Inflammatory macrophage treated with lipopolysaccharide for 1 hour (primary cell): Measurements from ENCODE around the gene TMPRSS13.
"Not testable (repeated sequence)": the region's sequence is repeated elsewhere in the genome, so short reads cannot be mapped to it uniquely, and the experiment has no call there.

Experiments used
- DNase-seq, 2 donors: peaks; one replicate each; pipeline ENCODE4 v3.0.0-alpha.2; 2020 to 2022

Gene TMPRSS13

DNA sequence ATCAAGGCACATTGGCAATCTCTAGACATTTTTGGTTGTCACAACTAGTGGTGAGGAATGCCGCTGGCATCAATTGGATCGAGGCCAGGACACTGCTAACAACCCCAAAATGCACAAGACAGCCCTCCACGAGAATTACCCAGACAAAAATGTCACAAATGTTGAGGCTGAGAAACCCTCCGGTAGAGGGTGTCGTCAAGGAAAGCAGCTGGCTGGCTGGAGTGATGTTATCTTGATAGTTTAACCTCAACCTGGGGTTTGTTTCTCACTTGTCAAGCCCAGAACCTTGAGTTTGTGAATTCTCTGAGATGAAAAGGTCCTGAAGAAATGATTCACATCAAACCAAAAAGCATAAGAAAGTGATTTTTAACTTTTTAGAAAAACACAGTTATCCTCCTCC lies 21.1 kb upstream of the TMPRSS13 start:
- DNase-seq = peak in 1 of 2 donors; percentile 41

DNA sequence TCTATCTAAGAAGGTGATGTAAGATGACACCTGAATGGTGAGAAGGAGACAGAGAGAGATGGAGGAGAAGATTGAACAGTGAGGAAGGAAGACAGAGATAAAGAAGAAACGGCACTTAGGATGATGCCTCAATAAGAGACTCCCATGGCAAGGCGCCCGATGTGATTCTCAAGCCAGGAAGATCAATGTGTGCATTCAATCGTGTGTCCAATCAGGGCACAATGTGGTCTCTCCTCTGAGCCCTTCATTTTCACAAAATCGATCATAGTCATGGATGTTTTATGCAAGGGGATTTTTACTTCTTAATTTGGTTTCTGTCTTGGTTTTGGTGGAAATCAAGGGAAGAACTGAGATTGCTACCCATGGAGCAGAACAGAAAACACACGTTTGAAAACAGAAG lies 19.9 kb upstream of the TMPRSS13 start:
- DNase-seq = no peak

DNA sequence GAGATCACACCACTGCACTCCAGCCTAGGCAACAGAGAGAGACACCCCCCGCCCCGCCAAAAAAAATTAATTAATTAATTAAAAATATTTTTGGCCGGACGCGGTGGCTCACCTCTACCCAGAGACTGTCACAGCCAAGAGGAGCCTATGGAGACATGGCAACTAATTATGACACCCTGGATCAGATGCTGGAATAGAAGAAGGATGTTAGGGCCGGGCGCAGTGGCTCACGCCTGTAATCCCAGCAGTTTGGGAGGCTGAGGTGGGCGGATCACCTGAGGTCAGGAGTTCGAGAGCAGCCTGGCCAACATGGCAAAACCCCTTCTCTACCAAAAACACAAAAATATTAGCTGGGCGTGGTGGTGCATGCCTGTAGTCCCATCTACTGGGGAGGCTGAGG lies 19.3 kb upstream of the TMPRSS13 start:
- DNase-seq = not testable (repeated sequence)

DNA sequence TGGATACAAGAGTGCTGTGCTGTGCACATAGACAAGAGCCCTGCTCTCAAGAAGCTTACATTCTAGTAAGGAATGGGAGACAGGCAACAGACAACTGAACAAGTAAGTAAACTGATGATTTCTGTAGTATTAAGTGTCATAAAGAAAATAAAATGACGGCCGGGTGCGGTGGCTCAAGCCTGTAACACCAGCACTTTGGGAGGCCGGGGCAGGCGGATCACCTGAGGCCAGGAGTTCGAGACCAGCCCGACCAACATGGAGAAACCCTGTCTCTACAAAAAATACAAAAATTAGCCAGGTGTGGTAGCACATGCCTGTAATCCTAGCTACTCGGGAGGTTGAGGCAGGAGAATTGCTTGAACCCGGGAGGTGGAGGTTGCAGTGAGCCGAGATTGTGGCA lies 18.5 kb upstream of the TMPRSS13 start:
- DNase-seq = not testable (repeated sequence)

DNA sequence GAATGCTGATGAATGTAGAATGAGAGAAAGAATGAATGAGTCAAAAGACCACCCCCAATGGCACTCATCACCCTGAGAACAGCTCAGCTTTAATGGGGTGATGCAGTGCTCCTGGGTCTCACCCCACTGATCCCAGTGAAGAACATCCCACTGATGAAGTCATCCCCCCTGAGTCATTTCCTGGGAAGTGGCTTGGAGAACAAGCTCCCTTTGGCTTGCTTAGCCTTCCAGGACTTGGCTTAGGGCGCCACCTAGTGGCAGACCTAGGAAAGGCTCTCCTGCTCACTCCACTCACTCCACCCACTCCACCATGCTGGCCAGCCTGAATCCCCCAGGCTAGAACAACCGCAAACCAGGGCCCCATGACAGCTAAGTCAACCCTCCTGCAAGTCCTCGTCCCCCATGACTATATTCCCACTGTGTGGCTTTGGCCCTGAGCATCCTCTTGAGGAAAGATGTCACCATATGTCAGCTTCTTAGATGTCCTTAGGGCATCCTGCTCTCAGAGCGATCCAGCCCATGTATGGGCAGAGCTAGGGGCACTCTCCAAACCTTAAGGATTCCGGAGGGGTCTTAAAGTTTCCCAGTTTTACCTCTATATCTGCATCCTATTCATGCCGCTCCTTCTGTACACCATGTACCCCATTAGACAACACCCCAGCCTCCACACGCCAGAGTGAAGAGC lies 17.8 kb upstream of the TMPRSS13 start:
- DNase-seq = peak; percentile 93 to 99

DNA sequence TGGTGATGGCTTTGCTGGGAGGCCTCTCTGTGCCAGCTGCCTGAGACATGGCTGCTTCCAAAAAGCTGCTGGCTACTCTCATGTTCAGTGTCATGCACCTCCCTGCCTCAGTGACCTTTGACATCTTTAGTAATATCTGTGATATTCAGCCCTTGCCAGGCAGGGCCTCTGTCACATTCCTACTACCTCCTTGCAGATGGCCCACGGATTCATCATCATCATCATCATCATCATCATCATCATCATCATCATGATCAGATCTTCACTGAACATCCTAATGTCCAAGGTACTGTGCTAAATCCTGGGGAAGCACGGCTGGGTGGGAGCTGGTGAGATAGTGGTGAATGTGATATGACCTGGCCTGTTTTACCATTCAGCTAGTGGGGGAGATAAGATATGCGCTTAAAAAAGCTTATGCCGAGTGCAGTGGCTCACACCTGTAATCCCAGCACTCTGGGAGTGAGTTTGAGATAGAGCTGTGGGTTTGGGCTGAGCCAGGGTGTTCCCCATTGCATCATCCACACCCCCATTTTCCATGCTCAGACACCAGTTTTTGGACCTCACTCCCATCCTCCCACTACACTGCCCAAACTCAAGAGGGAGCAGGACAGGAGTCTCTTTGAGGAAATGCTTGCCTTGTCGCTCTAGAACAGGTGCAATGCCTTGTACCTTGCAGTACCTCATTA lies 17.1 kb upstream of the TMPRSS13 start:
- no peak for DNase-seq

DNA sequence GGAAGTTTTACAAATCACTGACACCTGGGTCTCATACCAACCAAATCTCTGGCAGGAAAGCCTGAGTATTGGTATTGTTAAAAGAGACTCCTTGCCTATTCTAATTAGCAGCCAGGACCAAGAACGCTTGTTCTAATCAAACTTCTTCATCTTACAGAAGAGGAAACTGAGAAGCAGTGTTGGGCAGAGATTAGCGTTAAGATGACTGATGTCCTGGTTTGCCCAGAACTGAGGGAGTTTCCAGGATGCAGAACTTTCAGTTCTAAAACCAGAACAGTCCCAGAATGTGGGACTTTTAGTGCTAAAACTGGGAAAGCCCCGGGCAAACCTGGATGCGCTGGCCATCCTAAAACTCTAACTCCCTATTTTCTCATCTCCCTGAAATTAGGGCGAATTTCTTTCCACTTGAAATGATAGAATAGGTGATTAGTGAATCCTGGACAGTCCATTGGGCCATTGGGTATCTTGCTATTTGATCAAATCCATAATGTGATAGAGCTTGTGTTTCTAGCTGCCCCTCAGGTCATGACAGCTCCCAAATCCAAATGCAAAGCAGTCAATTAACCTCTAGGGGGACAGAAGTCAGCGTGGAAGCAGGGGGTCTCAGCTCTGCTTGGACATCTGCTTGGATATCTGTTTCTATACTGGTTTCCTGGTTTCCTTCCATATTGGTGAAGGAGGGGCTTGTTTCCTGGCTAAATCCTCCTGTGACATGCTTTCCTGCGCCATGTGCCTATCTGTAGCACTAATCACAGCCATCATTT lies 16.0 kb upstream of the TMPRSS13 start:
- DNase-seq = peak; percentile 73 to 86

DNA sequence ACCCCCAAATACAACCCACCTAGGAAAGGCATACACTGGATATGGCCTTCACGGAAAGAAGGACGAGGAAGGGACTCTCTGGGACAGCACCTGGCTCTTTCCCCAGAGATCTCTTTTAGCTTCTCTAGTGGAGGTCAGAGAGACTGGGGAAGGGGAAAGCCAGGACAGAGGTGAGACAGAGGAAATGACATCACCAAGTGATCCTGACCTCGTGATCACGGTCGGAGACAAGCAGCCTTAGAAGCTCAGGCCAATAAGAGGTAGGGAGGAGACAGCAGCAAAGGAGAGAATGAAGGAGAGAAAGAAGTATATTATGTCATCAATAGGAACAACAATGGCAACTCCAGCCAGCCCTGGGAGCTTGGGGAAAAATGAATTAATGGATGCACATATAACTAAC lies 15.4 kb upstream of the TMPRSS13 start:
- peak in 1 of 2 donors; percentile 31 for DNase-seq

DNA sequence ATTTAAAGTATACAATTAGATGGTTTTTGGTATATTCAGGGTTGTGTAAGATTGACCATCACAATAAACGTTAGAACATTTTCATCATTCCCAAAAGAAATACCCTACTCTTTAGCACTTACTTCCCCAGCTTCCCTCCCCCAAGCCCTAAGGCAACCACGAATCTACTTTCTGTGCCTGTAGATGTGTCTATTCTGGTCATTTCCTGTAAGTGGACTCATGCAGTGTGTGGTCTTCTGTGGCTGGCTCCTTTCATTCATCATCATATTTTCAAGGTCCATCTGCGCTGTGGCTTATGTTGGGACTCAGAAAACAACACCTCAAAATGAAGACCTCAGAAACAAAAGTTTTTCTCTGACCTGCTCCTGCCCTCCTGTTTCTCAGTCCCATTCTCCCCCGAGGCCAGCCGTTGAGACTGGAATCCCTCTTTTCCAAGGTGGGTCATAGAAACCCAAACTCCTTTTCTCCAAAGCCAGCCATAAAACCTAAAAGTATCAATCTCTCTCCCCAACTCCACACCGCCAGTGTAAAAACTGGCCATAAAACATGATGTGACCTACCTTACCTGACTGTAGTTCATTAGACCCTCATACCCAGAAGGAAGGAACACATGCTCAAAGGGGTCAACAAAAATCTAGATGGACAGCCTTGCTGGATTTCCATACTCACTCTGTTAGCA lies 12.9 kb upstream of the TMPRSS13 start:
- DNase-seq = no peak

DNA sequence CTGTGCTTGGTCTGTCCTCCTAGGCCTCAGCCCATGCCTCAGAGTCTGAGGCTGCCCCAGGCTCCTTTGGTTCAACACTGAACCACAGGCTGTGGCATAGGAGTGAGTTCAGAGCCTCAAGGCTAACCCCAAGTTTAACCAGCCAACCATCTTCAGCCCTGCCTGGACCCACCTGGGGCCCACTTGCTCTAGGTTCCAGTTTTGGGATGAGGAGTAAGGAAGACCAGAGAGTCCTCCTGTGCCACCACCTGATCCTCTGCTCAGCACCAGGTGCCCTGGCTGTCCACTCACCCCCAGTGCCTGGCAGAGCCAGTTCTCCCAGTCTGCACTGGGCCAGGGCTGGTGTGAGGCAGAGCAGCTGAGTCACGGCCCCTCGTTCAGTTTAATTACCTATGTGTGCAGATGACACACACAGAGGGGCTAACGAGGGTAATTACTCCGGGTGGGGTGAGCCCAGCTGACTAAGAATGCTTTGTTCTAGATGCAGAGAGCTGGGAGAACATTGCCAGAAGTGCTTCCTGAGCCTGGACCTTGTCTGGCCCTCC lies 12.0 kb upstream of the TMPRSS13 start:
- DNase-seq = no peak

DNA sequence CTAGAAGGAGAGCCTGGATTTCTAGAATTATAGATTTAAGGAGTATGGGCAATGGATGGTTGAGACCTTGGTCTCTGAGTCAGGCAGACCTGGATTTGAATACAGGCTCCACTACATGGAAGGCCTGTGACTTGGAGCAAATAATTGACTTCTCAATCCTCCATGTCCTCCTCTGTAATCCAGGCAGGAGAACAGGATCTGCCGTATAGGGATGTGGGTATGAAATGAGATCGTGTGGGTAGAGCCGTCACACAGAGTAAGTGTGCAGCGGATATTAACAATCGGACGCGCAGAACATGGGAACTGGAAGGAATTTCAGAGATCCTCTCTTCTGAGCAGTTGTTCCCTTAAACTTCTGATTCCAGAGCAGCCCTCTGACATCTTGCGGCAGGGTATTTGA lies 11.5 kb upstream of the TMPRSS13 start:
- no peak for DNase-seq

DNA sequence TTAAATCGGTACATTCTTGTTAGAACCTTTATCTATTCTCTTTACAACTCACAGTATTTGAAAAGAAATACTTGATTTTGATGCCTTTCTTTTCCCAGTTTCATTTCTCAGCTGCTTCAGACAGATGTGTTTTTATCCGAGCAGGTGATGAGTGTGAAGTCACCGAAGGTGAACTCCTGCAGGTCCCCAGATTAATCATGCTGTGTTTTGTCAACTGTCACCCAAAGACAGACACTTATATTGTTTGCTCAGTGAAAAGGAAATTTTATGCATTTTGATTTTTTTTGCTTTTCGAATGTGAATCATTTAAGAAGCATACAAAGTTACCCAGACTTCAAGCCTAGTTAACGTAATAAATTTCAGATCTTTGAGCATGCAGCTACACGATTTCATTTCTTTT lies 7.8 kb upstream of the TMPRSS13 start:
- DNase-seq = no peak

DNA sequence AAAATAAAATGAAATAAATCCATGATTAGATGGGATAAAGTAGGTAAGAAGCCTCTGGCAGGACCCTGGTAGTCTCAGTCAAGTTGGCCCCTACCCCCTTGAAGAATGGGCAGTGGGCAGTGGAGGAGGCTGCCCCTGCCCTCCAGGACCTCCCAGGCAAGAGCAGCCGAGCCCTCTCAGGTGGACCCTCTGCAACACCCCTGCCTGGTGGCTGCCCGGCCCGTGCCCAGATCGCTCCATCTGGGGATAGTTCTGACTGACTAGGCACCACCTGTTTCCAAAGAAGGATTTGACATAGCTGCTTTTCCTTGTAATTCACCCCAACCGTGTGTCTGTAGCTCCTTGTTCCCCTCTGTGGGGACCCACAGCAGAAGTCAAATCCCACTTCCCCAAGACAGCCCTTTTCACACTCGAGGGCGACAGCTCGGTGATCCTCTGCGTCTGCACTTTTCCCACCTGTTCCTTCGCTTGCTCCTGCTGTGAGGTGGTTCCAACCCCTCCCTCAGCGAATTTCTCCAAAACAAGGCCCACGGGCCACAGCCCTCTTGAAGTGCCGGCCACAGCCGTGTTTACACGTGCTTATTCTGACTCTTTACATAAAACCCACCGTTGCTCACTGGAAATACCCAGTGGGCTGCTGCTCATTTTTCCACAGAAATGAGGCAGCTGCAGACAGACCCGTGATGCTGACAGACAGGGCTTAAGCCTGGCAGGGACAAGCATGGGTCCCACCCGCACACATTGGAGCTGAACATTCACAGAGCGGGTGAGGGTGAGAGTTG lies 5.5 kb upstream of the TMPRSS13 start:
- no peak for DNase-seq

DNA sequence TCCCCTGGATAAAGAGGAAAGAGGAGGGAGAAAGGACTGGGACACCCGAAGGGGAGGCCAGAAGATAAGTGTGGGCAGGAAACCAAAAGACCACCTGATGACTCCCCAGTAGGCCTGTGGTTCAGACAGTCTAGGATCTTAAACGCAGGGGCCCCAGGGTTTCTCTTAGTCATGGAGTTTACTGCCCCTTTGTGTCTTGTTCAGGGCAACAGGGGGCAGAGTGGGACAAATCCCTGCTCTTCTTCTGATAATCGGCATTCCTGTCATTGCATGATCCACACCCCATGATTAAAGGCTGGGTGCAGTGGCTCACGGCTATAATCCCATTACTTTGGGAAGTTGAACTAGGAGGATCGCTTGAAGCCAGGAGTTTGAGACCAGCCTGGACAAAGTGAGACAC lies 4.7 kb upstream of the TMPRSS13 start:
- no peak for DNase-seq

DNA sequence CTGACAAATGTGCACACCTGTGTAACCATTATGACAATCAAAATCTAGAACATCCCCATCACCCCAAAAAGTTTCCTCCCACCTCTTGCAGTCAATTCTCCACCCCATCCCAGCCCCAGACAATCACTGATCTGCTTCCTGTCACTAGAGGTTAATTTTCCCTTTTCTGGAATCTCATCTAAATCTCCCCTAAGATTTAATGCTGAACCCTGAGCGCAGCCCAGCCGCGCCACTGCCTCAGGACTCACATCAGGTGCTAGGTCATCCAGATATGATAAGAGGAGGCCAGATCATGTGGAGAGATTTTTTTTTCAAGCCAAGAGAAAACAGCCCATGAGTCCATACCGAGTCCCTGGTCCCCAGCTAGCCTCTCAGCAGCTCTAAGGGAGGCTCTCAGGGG lies 4.3 kb upstream of the TMPRSS13 start:
- no peak for DNase-seq

DNA sequence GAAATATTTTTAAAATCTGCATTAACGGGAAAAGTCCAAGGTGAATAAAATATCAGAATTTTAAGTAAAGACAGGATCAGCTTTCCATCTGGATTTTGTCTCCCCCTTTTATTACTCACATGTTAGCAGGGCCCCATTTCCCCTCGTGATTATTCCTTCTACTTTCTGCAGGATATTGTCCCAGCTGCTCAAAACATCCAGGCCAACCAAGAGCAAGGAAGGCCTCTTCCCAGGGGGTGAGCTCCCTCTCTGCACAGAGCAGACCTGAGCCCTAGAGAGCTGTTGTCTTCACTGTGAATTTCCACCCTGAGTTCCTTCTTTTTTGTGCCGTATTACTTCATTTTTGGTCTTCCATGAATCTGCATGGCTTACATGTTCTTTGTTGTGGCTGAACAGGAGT lies 3.7 kb upstream of the TMPRSS13 start:
- DNase-seq = no peak

DNA sequence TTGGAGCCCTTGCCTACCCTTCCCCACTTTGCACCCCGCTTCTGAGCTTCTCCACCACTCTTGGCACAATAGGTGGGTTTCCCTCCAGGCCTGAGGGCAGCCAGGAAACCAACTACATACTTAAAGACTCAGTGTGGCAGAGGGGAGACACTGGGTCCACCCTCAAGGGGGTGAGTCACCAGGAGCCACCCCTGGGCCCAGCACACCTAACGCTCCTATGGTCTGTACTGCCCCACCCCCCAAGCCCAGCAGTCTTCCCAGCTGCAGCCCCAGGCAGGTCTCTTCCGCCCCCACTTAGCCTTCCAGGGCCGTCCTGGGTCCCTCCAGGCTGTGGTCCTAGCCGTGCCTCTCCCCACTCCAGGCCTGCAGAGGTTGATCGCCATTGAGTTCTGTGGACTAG lies 3.2 kb upstream of the TMPRSS13 start:
- DNase-seq = no peak

DNA sequence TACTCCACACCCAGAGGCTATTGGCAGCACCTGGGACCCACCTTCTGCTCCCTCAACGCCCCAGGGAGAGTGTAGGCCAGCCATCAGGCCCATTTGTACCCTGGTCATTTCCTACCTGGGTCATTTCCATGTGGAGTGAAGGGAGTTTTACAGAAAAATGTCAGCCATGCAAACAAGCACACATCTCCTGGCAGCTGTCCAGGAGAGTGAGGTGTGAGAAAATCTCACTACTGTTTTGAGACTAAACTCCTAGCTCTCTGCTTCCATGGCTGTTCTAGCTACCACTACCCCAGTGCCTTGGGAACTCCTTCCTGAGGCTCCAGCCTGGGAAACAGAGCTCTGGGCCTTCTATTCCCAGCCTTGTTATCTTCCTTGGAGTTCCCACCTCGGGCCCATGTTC lies 2.8 kb upstream of the TMPRSS13 start:
- DNase-seq = no peak

DNA sequence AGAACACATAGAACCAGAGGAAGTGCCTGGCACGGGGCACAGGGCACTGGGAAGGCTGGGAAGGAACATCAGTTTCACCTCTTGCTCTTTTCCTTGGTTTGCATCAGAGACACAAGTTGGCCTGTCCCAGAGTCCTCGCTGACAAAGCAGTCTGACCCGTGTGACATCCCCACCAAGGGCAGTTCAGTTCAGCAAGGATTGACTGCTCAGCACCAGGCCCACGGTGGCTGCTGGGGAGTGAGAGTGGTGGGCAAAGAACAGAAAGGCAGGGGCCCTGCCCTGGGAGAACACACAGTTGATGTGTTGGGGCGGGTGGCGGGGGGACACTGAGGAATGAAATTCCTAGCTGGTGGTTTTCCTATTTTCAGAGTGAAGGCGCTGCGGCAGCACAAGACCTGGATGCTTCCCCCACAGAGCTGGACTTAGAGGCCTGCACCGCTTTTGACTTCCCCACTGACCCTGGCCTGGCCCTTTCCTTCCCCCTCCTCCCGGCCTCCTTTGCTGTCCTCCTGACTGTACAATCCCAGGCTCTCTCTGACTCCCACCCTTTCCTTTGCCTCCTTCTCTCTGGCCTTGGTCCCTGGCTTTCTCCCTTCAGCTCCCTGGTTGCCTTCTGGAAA lies 2.2 kb upstream of the TMPRSS13 start:
- DNase-seq = no peak

DNA sequence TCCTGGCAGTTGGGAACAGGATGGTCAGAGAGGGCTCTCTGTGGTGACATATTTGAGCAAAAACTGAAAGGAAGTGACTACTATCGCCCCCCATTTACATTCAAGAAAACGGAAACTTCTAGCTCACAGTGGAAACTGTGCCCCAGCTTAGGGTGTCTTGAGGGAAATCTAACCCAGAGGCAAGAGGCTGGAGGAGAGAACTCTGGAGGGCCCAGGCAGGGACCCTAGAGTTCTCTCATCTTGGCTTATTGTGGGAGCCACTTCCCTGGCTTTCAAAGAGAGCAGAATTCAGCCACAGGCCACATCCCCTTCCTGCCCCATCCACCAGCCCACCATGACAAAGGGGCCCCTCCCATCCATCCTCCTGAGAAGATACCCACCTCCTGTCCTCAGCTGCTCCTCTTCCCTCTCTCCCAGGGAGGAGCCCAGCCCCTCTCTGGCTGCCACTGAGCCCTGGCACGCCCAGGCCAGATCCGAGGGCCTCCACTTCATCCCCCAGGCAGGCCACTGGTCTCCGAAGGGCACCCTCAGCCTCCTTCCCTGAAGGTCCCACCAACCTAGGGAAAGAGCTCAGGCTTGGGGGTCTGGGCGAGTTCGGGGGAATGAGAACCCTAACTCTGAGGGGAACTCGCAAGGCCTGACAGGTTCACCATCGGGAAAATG lies 1.6 kb upstream of the TMPRSS13 start:
- no peak for DNase-seq

DNA sequence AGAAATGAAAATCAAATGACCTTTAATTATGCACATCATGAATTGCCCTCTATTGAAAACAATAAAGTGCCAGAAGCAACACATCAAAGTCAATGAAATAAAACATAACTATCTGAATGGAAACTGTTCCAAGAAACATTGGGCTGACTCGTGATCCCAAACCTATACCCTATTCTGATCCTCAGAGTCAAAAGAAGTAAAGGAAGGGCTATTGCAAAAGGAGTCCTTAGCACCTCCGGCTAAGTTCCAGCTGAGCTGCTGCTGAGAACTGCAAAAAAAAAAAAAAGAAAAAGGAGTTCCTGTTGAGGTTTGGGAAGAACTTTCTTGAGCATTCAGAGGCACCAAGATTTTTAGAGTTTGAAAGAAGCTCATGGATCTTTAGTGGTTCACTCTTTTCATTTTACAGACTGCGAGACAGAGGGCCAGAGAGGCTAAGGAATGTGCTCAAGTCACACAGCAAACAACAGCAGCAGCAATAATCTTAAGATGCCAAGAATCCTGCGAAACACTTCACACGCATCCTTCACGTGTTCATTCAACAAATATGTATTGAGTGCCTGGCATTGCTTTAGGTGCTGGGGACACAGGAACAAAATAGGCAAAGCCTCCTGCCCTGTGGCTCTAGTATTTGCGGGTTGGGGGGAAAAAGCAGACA lies 841 bp upstream of the TMPRSS13 start:
- no peak for DNase-seq
